UCSD-AML1 (cell line): Measurements from ENCODE around the gene PDE8A.

ENCODE experiments used
- DNase-seq: peaks from one replicate; lab custom pipeline; 2025; ENCODE audit not compliant: unreplicated experiment; lab: John Stamatoyannopoulos, UW

PDE8A gene

DNA sequence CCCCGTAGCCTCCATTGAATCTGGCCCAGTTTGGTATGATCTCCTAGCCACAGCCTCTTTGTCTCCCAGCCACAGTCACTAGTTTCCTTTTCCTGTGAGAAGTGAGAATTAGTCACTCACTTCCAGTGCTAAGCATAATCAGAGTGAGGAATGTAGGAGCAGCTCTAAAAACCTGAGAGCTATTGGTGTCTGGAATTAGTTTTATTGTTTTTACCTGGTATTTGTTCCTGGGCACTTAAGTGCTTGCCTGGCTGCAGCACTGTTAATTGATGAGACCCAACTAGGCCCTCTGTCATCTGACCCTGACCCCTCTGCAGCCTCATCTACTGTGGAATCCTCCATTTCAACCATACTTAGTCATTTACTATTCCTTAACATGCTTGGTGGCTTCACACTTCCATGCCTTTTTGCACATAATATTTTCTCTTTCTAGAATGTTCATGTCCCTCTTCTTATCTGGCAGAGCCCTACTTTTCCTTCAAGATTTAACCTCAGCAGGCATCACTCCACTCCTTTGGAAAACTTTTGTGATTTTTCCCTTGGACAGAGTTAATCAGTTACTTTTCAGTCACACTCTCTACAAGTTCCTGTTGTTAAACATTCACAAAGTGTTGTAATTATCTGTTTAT lies 48.8 kb downstream of the PDE8A start:
- no peak for DNase-seq

DNA sequence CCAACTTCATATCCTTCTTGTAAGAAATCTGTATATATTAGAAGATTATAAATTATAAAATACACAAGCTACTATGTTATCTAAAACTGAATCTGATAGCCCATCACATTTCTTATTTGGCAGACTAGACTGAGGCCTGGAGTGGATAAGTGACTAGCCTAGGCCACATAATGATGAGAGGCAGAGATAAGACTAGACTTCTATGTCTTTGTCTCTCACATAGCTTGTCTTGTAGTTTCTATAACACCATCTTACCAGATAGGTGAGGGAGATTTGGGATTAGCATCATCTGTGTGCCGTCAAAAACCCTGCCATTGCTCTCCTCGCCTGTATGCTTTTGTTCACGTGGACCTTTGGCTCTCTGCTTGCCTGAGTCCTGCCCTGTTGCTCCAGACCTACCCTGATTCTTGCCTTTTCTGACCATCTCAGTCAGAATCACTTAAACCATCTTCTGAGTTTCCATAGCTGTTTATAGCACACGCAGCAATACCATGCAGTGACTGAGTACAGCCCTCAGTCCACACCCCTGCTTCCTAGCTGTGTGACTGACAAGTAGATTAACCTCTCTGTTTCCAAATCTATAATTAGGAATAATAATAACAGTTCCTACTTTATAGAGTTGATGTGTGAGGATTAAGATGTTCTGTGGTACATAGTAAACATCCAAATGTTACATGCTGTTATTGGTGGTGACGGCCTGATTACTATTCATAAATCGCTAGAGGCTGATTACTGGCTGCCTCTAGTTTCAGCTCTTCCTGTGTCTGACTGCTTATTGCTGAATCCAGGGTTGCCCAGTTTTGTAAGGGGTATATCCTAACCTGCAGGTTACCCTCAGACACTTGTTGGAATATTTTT lies 49.7 kb downstream of the PDE8A start:
- no peak for DNase-seq

DNA sequence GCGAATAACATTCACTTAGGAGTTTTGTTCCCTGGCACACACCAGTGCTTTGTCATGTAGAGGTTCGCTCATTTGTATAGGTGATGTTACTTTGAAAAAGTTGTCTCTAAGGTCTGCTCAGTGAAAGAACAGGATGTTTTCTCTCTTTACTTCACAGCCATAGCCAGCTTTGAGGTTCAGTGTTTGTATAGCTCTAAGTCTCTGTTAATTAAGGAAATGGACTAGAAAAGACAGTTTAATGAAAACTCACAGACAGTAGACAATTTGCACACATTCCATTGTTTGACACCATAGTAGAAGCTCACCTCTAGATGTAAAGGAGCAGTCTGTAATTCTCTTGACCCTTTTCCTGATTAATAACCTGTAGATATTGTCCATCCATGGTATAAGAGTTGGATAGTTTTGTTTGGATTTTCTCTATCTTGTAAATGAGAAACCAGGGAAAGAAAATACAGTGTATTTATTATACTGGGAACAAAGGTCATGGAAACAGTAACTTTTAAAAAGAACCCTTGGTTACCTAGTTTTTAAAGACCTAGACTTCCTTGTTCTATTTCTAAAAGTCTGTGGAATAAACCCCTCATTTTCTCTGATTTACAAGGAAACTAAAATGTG lies 50.4 kb downstream of the PDE8A start:
- no peak for DNase-seq

DNA sequence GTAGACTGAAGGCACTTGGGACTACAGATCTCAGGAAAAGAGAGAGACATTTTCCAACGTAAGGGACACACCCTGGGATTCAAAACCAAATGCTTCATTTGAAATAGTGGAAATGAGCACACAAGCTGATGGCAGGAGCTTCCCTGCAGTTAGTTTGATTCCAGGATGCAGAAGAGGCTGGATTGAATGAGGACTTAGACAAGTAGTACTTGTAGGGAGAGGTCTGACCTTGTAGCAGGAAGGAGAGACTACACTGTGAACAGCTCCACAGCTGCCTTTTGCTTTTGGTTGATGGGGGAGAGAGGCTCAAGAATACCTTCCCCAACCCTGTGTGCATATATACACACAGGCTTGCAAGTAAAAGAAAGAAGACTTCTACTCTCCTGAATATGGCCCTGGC lies 51.5 kb downstream of the PDE8A start:
- DNase-seq = no peak

DNA sequence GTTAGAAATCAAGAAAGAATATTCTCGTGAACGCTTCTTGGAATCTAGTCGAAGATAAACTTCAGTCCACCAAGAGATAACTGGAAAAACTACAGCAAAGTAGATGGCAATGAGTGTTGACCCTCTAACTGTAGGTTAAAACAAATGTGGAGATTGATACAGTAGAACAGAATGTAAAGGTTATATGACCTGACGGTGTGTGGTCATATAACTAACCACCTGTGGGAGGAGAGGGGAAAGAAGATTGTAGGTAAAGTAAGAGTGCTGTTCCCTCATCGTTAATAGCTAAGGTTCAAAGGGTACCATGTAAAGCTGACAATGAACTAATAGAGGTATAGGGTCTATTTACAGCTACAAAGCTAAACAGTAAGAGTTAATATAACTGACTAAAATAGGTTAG lies 52.6 kb downstream of the PDE8A start:
- DNase-seq = no peak

DNA sequence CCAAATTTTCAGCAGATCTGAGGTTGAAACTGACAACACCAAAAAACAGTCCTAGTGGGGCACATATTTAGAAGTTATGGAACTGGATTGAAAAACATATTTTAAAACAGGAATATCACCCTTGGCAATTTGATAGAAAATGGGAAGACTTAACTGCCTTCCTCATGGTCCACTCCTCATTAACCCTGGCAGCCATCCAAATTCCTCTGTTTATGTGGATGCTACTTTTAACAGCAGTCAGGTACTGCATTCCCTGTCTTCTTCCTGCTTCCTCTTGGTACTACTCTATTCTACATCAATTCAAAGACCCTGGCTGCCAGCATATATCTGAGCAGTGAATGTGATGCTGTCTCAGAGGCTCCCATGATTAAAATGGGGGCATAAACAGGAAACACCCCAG lies 54.3 kb downstream of the PDE8A start:
- DNase-seq = no peak

DNA sequence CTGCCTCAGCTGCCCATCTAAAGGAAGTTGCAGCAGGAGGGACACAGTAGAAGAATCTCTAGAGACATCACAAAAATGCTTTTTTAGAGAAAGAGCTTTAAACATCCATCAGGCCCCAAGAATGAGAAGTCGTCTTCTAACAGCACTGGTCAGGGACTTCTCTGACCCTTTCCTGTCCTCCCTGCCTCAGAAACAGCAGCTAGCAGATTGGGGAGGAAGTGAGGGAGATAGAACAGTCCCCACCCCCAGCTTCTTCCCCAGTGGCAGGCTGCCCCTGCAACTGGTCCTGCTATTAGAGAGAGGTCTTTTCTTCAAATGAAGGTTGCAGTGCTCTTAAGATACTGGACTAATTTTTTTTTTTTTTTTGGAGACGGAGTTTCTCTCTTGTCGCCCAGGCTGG lies 55.1 kb downstream of the PDE8A start:
- no peak for DNase-seq

DNA sequence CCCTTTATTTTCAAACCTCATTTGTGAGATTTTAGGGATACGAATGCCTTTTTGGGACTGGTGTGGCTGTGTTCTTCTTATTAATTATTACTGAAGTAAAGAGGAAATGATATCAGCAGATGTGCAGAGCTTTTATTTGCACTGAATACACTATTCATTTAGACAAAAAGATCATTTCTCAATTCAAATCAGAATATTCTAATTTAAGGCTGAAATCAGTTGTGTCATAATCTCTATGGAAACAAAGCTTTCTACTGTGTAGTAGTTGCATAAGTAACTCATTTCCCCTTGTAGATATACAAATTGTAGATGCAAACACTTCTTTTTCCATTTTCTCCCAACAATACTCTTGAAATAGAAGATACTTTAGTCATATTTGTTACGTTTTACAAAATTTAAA lies 56.0 kb downstream of the PDE8A start:
- no peak for DNase-seq

DNA sequence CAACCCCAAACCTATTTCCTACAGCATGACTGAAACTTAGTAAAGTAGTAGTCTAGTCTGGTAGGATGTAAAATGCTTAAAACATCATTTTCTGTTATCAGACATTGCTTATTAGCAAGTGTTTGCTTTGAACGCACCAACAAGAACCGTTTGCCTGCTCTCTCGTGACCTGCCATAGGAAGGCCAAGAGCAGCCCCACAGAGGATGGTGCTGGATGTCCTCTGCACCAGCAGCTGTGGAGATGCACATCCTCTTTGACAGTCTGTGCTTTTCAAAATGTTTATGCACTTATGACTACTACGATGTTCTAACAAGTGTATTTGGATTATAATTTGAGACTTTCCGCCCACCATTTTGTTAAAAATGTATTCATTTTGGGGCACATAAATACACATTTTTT lies 59.6 kb downstream of the PDE8A start:
- no peak for DNase-seq

DNA sequence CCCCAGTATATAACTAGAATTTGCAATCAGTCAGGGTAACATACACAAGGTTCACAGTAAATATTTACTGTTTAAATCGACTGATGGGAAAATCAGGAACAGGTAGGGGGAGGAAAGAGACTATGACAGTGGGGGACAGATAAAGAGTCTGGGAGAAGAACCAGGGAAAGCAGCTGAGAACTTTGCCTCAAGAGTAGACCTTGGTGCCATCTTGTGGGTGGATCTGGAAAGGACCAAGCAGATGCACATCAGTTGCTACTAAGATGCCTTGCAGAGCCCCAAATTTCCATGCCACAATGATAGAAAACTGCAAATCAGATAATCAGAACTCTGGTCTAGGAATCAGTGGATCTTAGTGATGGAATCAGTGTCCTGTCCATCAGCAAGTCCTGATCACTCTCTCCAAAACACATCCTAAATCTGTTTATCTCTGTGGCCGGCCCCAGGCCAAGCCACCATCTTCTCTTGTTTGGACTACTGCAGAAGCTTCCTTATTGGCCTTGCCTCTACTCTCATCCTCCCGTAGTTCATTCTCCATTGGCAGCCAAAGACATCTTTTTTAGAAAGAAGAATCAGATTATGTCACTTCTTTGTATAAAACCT lies 62.7 kb downstream of the PDE8A start:
- peak; percentile 27 for DNase-seq

DNA sequence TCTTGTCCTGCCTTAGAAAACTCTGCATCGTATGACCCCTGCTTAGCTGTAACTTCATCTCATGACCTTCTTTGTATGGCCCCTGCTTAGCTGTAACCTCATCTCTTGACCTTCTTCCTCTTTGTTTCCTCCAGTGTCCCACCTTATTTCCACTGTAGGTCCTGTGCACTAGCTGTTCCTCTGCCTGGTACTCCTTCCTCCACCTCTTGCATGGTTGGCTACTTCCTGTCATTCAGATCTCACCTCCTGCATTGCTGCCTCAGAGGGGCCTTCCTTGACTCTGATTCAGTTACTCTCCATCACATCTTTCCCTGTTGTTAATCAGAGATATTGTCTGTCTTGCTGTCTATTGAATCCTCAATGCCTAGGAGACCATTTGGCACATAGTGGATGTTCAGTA lies 63.2 kb downstream of the PDE8A start:
- DNase-seq = no peak

DNA sequence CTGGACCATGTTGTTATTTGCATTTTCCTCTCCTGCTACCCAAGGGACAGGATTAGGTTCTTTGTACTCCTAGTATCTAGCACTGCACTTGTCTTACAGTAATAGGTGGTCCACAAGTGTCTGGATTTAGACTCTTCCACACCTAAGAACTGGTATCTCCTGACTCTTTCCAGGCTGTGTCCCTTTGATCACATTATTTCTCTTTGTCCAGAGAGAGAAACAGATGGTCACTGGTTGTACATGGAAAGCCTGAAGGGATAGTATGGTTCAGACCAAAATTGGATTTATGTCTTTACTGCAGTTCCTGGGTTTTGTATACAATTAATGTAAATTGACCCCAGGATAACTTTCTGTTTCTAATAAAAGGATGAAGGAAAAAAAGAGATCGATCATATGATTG lies 64.0 kb downstream of the PDE8A start:
- DNase-seq = no peak

DNA sequence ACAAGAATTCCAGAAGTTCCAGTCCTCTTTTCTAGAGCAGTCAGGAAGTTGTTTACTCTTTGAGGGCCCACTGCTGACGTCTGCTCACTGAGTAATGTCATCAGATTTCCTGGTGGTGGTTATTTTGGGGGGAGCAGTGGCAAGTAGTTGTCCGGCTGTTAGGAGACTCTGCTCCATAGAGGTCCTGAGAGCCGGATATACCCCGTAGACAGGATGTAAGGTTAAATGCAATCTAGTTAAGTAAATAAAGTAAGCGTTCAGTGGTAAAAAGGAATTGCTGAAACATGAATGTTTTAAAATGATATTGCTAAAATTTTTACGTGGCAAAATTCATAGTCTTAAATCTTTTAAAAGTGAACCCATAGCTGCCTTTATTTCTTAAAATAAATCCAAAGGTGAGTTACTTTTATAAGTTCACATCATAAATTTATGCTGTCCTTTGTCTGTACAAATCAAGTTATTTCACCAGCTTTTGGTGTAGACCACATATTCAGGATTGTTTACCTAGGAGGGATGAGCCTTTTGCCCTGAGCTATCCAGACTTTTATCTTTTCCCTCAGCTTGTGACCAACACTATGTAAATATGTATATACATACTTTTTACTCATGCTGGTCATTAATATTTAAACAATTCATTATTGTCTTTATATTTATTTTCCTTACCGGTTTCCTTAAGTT lies 65.8 kb downstream of the PDE8A start:
- peak; percentile 39 for DNase-seq

DNA sequence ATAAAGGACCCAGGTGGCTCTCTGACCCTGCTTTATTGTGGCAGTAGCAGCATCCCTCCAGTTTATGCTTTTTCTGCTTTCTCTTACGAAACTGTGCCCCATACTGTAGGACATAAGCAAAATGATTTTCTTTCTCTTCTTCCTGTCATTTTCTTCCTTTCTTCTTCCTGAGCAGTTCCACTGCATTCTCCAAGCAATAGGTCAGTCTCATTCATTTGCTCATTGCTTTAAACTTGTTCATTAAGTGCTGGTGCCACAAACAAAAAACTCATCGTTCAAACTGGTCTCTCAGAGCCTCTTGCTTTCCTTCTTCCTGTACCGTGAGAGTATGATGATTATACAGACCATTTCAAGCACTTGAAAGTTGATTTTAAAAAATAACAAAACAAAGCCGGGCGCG lies 66.8 kb downstream of the PDE8A start:
- DNase-seq = no peak

DNA sequence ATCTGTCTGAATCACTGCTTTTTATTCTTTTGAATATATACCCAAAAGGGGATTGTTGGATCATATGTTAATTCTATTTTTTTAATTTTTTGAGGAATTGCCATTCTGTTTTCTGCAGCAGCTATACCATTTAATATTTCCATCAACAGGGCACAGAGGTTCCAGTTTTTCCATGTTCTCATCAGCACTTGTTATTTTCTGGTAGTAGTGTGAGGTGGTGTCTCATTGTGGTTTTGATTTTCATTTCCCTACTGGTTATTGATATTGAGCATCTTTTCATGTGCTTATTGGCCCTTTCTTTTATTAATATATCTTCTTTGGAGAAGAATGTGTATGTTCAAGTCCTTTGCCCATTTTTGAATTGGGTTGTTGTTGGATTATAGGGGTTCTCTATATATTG lies 68.1 kb downstream of the PDE8A start:
- DNase-seq = no peak

DNA sequence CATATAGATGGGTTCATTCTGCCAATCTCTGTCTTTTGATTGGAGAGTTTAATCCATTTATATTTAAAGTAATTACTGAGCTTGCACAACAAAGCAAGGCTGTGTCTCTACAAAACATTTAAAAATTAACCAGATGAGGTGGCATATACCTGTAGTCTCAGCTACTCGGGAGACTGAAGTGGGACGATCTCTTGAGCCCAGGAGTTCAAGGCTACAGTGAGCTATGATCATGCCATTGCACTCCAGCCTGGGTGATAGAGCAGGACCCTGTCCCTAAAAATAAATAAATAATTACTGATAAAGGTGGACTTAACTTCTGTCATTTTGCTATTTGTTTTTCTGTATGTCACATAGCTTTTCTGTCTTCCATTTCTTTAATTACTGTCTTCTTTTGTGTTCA lies 78.1 kb downstream of the PDE8A start:
- DNase-seq = no peak

DNA sequence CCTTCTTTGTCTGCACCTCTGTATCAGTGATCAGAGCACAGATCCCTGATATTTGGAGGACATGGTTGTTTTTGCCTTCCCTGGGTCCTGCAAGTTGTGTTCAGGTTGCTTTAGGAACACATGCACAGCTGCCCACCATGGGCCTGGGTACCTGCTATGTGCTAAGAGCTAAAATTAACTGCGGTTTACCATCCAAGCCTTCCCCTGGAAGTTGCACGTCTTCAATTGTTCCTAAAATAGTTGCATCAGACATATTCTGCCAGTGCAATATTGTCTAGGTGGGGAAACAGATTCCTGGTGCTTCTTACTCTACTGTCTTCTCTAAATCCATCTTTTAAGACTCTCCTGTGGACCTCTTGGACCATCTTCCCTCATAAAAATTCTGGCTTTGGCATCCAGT lies 80.9 kb downstream of the PDE8A start:
- DNase-seq = no peak

DNA sequence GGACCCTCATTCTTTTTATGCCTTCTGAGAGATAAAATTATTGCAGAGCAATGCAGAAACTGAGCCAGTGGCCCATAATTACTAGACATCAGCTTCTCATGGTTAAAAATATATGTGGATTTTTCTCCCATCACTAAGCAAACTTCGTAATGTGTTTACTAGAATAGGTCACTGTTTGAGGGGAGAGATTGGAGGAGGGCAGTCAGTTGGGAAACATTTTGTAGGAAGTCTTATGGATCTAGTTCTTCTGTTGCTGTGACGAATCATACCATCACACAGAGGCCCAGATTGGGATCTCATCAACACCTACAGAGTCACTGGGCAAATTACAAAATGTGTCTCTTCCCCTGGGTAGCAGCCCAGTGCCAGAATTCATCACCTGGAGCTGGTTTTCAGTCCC lies 81.4 kb downstream of the PDE8A start:
- DNase-seq = no peak

DNA sequence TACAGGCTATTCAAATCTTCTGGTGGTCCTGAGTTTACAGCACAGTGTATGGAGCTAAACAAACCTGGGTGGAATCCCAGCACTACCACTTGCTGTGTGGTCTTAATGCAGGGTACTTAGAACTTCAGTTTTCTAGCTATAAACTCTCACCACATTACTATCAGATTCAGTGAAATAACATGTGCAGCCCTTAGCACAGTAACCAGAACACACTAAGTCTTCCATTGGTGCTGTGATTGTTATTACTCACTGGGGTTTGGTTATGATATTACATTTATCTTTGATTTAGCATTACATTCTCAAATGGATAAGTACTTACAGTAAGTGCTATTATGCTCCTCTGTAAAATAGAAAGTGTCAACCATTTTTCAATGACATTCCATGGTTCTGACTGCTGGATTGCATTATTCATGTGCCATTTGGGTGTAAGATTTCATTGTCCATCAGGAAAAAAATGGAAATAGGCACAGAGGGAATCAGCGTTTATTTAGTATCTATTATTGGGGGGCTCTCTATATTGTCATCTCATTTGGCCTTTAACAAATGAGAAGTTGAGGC lies 81.9 kb downstream of the PDE8A start:
- DNase-seq = no peak

DNA sequence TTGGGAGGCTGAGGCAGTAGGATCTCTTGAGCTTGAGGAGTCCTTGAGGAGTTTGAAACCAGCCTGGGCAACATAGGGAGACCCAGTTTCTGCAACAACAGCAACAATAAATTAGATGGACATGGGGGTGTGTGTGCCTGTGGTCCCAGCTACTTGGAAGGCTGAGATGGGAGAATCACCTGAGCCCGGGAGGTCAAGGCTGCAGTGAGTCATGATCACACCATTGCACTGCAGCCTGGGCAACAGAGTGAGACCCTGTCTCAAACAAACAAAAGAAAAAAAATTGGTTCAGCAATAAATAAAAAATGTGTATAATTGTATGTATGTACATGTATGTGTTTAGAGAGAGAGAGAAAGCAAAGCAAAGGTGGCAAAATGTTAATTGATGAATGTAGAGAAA lies 83.1 kb downstream of the PDE8A start:
- DNase-seq = no peak

DNA sequence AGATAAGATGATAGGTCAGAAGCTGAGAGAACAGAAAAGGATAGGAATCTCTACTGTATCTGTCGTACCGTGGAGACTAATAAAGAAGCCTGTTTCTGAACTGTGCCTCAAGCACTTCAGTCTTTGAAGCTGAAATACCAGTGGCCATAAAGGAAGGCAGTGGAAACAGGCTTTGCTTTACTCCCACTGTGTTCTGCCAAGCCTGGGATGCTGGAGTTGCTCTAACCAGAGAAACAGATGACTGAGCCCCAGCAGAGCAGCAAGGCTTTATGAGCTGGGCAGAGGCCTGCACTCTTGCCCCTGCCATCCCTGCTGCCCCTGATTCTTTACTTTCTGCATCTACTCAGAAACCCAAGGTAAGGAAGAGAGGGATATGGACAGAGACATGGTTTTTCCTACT lies 89.4 kb downstream of the PDE8A start:
- DNase-seq = no peak
